HepG2 (cell line): ENCODE data around the gene C2CD2. TPM values are rescaled to one million over a fixed set of nuclear protein-coding genes. Genes with fewer than 3 reads are reported as not detected.
A peak's percentile ranks its signal among the peaks of the same experiment; 100 is the strongest.

Source experiments
- ATF2 ChIP-seq: sonication (generic); formaldehyde crosslinking; IDR thresholded peaks from 2 replicates; pipeline ENCODE4 v1.4.0; 2020; ENCODE audit warnings: missing genetic modification reagents
- ATM ChIP-seq: fragments of 450-650 bp; IDR thresholded peaks from 2 replicates; pipeline ENCODE4 v1.7.1; 2017; ENCODE audit warnings: mild to moderate bottlenecking, borderline replicate concordance
- ELF3 ChIP-seq: IDR thresholded peaks from 2 replicates; pipeline ENCODE4 v1.6.1; 2016; ENCODE audit warnings: missing genetic modification reagents, missing compliant biosample characterization
- ETV6 ChIP-seq: sonication (generic); formaldehyde crosslinking; conservative IDR thresholded peaks from 2 replicates; pipeline ENCODE4 v1.4.0; 2020; ENCODE audit warnings: missing genetic modification reagents
- FOXK2 ChIP-seq: fragments of 450-650 bp; IDR thresholded peaks from 2 replicates; pipeline ENCODE4 v1.6.1; 2016
- HDAC1 ChIP-seq: sonication (generic); formaldehyde crosslinking; IDR thresholded peaks from 2 replicates; pipeline ENCODE4 v1.5.1; 2020; ENCODE audit warnings: mild to moderate bottlenecking, missing genetic modification reagents
- HES4 ChIP-seq: sonication (generic); formaldehyde crosslinking; IDR thresholded peaks from 2 replicates; pipeline ENCODE4 v1.9.0; 2021; ENCODE audit warnings: mild to moderate bottlenecking, missing genetic modification reagents, borderline replicate concordance
- MTA1 ChIP-seq: sonication (generic); formaldehyde crosslinking; IDR thresholded peaks from 2 replicates; pipeline ENCODE4 v1.4.0; 2020; ENCODE audit warnings: missing genetic modification reagents, mild to moderate bottlenecking, borderline replicate concordance
- NFYB ChIP-seq: sonication (generic); formaldehyde crosslinking; IDR thresholded peaks from 2 replicates; pipeline ENCODE4 v1.4.0; 2020; ENCODE audit warnings: missing genetic modification reagents
- PBX3 ChIP-seq: sonication (generic); formaldehyde crosslinking; IDR thresholded peaks from 2 replicates; pipeline ENCODE4 v1.8.1; 2023; ENCODE audit warnings: missing genetic modification reagents, inconsistent platforms, borderline replicate concordance
- PTBP1 ChIP-seq: fragments of 200-400 bp; formaldehyde crosslinking; IDR thresholded peaks from 2 replicates; pipeline ENCODE4 v1.6.1; 2018; ENCODE audit warnings: low read length, low read depth; ENCODE audit not compliant: poor library complexity, severe bottlenecking
- RBM39 ChIP-seq: fragments of 200-400 bp; formaldehyde crosslinking; IDR thresholded peaks from one replicate; pipeline ENCODE4 v1.6.1; 2018; ENCODE audit warnings: antibody characterized with exemption, mild to moderate bottlenecking, low read depth, low read length; ENCODE audit not compliant: poor library complexity, severe bottlenecking
- SMARCC2 ChIP-seq: fragments of 450-650 bp; IDR thresholded peaks from 2 replicates; pipeline ENCODE4 v1.6.1; 2017; ENCODE audit warnings: antibody characterized with exemption, mild to moderate bottlenecking
- SOX5 ChIP-seq: IDR thresholded peaks from 2 replicates; pipeline ENCODE4 v1.6.1; 2016; ENCODE audit warnings: borderline replicate concordance
- TAF1 ChIP-seq: sonication (generic); formaldehyde crosslinking; IDR thresholded peaks from 2 replicates; pipeline ENCODE4 v1.4.0; 2020; ENCODE audit warnings: missing genetic modification reagents
- TEAD3 ChIP-seq: optimal IDR thresholded peaks from 2 replicates; pipeline ENCODE3; 2016; ENCODE audit warnings: borderline replicate concordance
- TOE1 ChIP-seq: sonication (generic); formaldehyde crosslinking; IDR thresholded peaks from 2 replicates; pipeline ENCODE4 v1.4.0; 2020; ENCODE audit warnings: mild to moderate bottlenecking, missing genetic modification reagents
- ZFP62 ChIP-seq: sonication (generic); formaldehyde crosslinking; IDR thresholded peaks from 2 replicates; pipeline ENCODE4 v1.4.0; 2020; ENCODE audit warnings: missing genetic modification reagents
- ZNF10 ChIP-seq: sonication (generic); formaldehyde crosslinking; IDR thresholded peaks from 2 replicates; pipeline ENCODE4 v1.4.0; 2020; ENCODE audit warnings: mild to moderate bottlenecking, low read depth, missing genetic modification reagents, borderline replicate concordance
- ZNF256 ChIP-seq: sonication (generic); formaldehyde crosslinking; conservative IDR thresholded peaks from 2 replicates; pipeline ENCODE4 v1.4.0; 2020; ENCODE audit warnings: missing genetic modification reagents
- ZNF382 ChIP-seq: sonication (generic); formaldehyde crosslinking; IDR thresholded peaks from 2 replicates; pipeline ENCODE4 v1.5.0; 2020; ENCODE audit warnings: missing genetic modification reagents, mild to moderate bottlenecking, borderline replicate concordance
- ZNF605 ChIP-seq: sonication (generic); formaldehyde crosslinking; IDR thresholded peaks from 2 replicates; pipeline ENCODE4 v1.8.0; 2022; ENCODE audit warnings: mild to moderate bottlenecking, missing genetic modification reagents
- ZNF772 ChIP-seq: sonication (generic); formaldehyde crosslinking; IDR thresholded peaks from 2 replicates; pipeline ENCODE4 v1.5.0; 2020; ENCODE audit warnings: mild to moderate bottlenecking, missing genetic modification reagents
- polyA plus RNA-seq, 8 experiments: library from polyadenylated mRNA; depleted of rRNA in 3 of 8; stranded (reverse) in 7 of 8; unstranded in 1 of 8; fragments of >200 nt; fragmentation: Illumina TruSeq in 4 of 8; extraction: Trizol in 4 of 8; gene quantifications; 2 replicates each; pipeline versions ENCODE4 v1.2.1 to v1.2.3, GENCODE V29; 2011 to 2016; ENCODE audit warnings: low read depth in 4 of 8, missing spikeins in 1 of 8, mixed read lengths in 1 of 8; ENCODE audit not compliant: insufficient read depth in 1 of 8
- total RNA-seq, 5 experiments: library from RNA; depleted of rRNA; stranded (reverse); fragments of >200 nt; fragmentation: Illumina TruSeq; extraction: Trizol; gene quantifications; 2 replicates each; pipeline ENCODE4 v1.2.3, GENCODE V29; 2016; ENCODE audit warnings: low read depth in 1 of 5
- TF ChIP-seq, protein P1 (sequence below): sonication (generic); formaldehyde crosslinking; IDR thresholded peaks from 2 replicates; pipeline ENCODE4 v1.8.0; 2022; ENCODE audit warnings: missing genetic modification reagents, mild to moderate bottlenecking, inconsistent platforms, borderline replicate concordance
- TF ChIP-seq, protein P2 (sequence below): conservative IDR thresholded peaks from 2 replicates; pipeline ENCODE4 v1.6.1; 2018; ENCODE audit warnings: missing genetic modification reagents

C2CD2 gene
- total and polyA plus RNA-seq, 2 of the 13 experiments (the other 11 are each of a cell fraction or from before 2014, with no cell fraction given): 12.5 to 19.7 TPM

- no peak for TF ChIP-seq ATM
- no peak for TF ChIP-seq ZNF382
- no peak for TF ChIP-seq FOXK2
- no peak for TF ChIP-seq ATF2 (CRISPR knock-in tag)
- TF ChIP-seq ETV6: no peak
- TF ChIP-seq NFYB (CRISPR knock-in tag): no peak
- no peak for TF ChIP-seq TOE1 (CRISPR knock-in tag)
- no peak for TF ChIP-seq ELF3 (CRISPR knock-in tag)
- TF ChIP-seq PBX3 (CRISPR knock-in tag): no peak
- peak; percentile 42 for TF ChIP-seq RBM39
- TF ChIP-seq, protein P1, sequence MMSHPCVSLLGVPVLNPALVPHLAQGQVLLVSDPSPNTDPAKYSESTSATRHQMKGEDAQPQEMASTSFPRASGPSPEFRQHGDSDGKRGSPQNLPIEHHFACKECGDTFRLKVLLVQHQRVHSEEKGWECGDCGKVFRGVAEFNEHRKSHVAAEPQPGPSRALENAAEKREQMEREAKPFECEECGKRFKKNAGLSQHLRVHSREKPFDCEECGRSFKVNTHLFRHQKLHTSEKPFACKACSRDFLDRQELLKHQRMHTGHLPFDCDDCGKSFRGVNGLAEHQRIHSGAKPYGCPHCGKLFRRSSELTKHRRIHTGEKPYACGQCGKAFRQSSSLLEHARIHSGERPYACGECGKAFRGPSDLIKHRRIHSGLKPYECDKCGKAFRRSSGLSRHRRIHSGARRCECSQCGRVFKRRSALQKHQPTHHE: no peak
- TF ChIP-seq ZNF256 (CRISPR knock-in tag): no peak
- no peak for TF ChIP-seq ZNF10 (CRISPR knock-in tag)
- TF ChIP-seq MTA1 (CRISPR knock-in tag): 0 out of 2 replicates have a peak, but pooled peaks have one; percentile 39
- no peak for TF ChIP-seq ZNF772 (CRISPR knock-in tag)
- TF ChIP-seq SOX5 (CRISPR knock-in tag): no peak
- 0 out of 2 replicates have a peak, but pooled peaks have one; percentile 37 for TF ChIP-seq HDAC1
- TF ChIP-seq HES4 (CRISPR knock-in tag): peak; percentile 58; the same call in 1 of the 2 replicates
- no peak for TF ChIP-seq PTBP1
- no peak for TF ChIP-seq TAF1 (CRISPR knock-in tag)
- no peak for TF ChIP-seq TEAD3 (CRISPR knock-in tag)
- no peak for TF ChIP-seq ZFP62
- no peak for TF ChIP-seq SMARCC2
- TF ChIP-seq ZNF605 (CRISPR knock-in tag): no peak
- TF ChIP-seq, protein P2, sequence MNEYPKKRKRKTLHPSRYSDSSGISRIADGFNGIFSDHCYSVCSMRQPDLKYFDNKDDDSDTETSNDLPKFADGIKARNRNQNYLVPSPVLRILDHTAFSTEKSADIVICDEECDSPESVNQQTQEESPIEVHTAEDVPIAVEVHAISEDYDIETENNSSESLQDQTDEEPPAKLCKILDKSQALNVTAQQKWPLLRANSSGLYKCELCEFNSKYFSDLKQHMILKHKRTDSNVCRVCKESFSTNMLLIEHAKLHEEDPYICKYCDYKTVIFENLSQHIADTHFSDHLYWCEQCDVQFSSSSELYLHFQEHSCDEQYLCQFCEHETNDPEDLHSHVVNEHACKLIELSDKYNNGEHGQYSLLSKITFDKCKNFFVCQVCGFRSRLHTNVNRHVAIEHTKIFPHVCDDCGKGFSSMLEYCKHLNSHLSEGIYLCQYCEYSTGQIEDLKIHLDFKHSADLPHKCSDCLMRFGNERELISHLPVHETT (CRISPR knock-in tag): no peak
Observed at GRCh38 chr21:41879190-41879998, 74.4 kb downstream of the C2CD2 start, which contains the start of gene PRDM15 (continued).
